IgD-negative memory B cell (primary cell): ENCODE results near the gene MYF5. TPM values are rescaled to one million over a fixed set of nuclear protein-coding genes. Genes with fewer than 3 reads are reported as not detected.

ENCODE experiments used
- H3K27ac Mint-ChIP-seq, 3 donors: one replicate each; pipeline ENCODE4 v1.8.0; 2020 to 2022; ENCODE audit warnings: mild to moderate bottlenecking in 3 of 3, mixed read lengths in 3 of 3, moderate library complexity in 1 of 3
- H3K27me3 Mint-ChIP-seq: one replicate; pipeline ENCODE4 v1.8.0; 2021; ENCODE audit warnings: mixed read lengths
- H3K36me3 Mint-ChIP-seq: one replicate; pipeline ENCODE4 v1.8.0; 2020; ENCODE audit warnings: mild to moderate bottlenecking, mixed read lengths
- H3K4me1 Mint-ChIP-seq, 3 donors: one replicate each; pipeline ENCODE4 v1.8.0; 2020 to 2022; ENCODE audit warnings: mixed read lengths in 3 of 3, mild to moderate bottlenecking in 1 of 3
- H3K4me3 Mint-ChIP-seq, 4 donors: one replicate each; pipeline ENCODE4 v1.8.0; 2020 to 2022; ENCODE audit warnings: mild to moderate bottlenecking in 4 of 4, mixed read lengths in 4 of 4, moderate library complexity in 3 of 4
- H3K9me3 Mint-ChIP-seq, 3 donors: one replicate each; pipeline ENCODE4 v1.8.0; 2020 to 2021; ENCODE audit warnings: mixed read lengths in 3 of 3, mild to moderate bottlenecking in 1 of 3
- polyA plus RNA-seq: library from polyadenylated mRNA; unstranded; fragments of 300-500 nt; fragmentation: Illumina TruSeq; gene quantifications from one replicate; pipeline ENCODE4 v1.2.3, GENCODE V29; 2021

MYF5 gene
- polyA plus RNA-seq, 1 donor from 2014 or later, result not detected

- Mint-ChIP-seq H3K4me3 (no peak overlapping the region), H3K4me1 (no peaks in the 10 kb centered on the region), H3K36me3 (no peaks in the 10 kb centered on the region), H3K27me3 (peaks cover 46% of the 10 kb centered on the region), H3K27ac (no peak overlapping the region), H3K9me3 (peaks cover 0 to 5% (median 4%) of the 10 kb centered on the region in 3 donors)
Observed at GRCh38 chr12:80713419-80713818, 3.3 kb upstream of the MYF5 start.

- no peaks in the 10 kb centered on the region for H3K4me1 Mint-ChIP-seq
- H3K36me3 Mint-ChIP-seq, result no peaks in the 10 kb centered on the region
- H3K27ac Mint-ChIP-seq, result no peak overlapping the region
- H3K4me3 Mint-ChIP-seq, result no peak overlapping the region
- H3K9me3 Mint-ChIP-seq, result peaks cover 0 to 5% (median 1%) of the 10 kb centered on the region in 3 donors
- peaks cover 41% of the 10 kb centered on the region for H3K27me3 Mint-ChIP-seq
Observed at GRCh38 chr12:80714055-80714454, 2.7 kb upstream of the MYF5 start.

GRCh38 chr12:80714846-80715245 is 1.9 kb upstream of the MYF5 start:
- peaks cover 35% of the 10 kb centered on the region for H3K27me3 Mint-ChIP-seq

GRCh38 chr12:80715713-80716249 is 931 bp upstream of the MYF5 start:
- no peak overlapping the region for H3K4me3 Mint-ChIP-seq
- no peaks in the 10 kb centered on the region for H3K36me3 Mint-ChIP-seq
- H3K27ac Mint-ChIP-seq, result peak overlapping the region in 1 of 3 donors; percentile 53
- H3K4me1 Mint-ChIP-seq, result no peaks in the 10 kb centered on the region
- peaks cover 0 to 5% (median 1%) of the 10 kb centered on the region in 3 donors for H3K9me3 Mint-ChIP-seq
- peaks cover 31% of the 10 kb centered on the region for H3K27me3 Mint-ChIP-seq

More at GRCh38 chr12:80714846-80715245, 1.9 kb upstream of the MYF5 start:
- peaks cover 0 to 5% (median 1%) of the 10 kb centered on the region in 3 donors for H3K9me3 Mint-ChIP-seq
- H3K27ac Mint-ChIP-seq, result no peak overlapping the region
- no peaks in the 10 kb centered on the region for H3K36me3 Mint-ChIP-seq
- no peak overlapping the region for H3K4me3 Mint-ChIP-seq
- no peaks in the 10 kb centered on the region for H3K4me1 Mint-ChIP-seq

GRCh38 chr12:80717856-80718255 is 1.1 kb downstream of the MYF5 start:
- H3K36me3 Mint-ChIP-seq, result no peaks in the 10 kb centered on the region
- no peak overlapping the region for H3K27ac Mint-ChIP-seq
- peaks cover 31% of the 10 kb centered on the region for H3K27me3 Mint-ChIP-seq
- H3K9me3 Mint-ChIP-seq, result peaks cover 0 to 5% (median 1%) of the 10 kb centered on the region in 3 donors
- H3K4me1 Mint-ChIP-seq, result no peaks in the 10 kb centered on the region
- no peak overlapping the region for H3K4me3 Mint-ChIP-seq

- no peaks in the 10 kb centered on the region for H3K4me1 Mint-ChIP-seq
- no peaks in the 10 kb centered on the region for H3K9me3 Mint-ChIP-seq
Observed at GRCh38 chr12:80720516-80720915, 3.8 kb downstream of the MYF5 start.

GRCh38 chr12:80721326-80721725 is 4.6 kb downstream of the MYF5 start:
- no peaks in the 10 kb centered on the region for H3K4me1 Mint-ChIP-seq
- no peaks in the 10 kb centered on the region for H3K36me3 Mint-ChIP-seq
- H3K4me3 Mint-ChIP-seq, result no peak overlapping the region
- H3K27me3 Mint-ChIP-seq, result peaks cover 12% of the 10 kb centered on the region
- H3K27ac Mint-ChIP-seq, result no peak overlapping the region
- H3K9me3 Mint-ChIP-seq, result no peaks in the 10 kb centered on the region

More at GRCh38 chr12:80720516-80720915, 3.8 kb downstream of the MYF5 start:
- Mint-ChIP-seq H3K27ac (peak overlapping the region in 1 of 3 donors; percentile 0), H3K36me3 (no peaks in the 10 kb centered on the region), H3K27me3 (peaks cover 19% of the 10 kb centered on the region), H3K4me3 (no peak overlapping the region)

GRCh38 chr12:80745851-80746505 is 29.3 kb downstream of the MYF5 start:
- H3K4me1 Mint-ChIP-seq, result no peaks in the 10 kb centered on the region
- H3K27me3 Mint-ChIP-seq, result no peaks in the 10 kb centered on the region
- H3K9me3 Mint-ChIP-seq, result peaks cover 0 to 4% (median 0%) of the 10 kb centered on the region in 3 donors
- H3K4me3 Mint-ChIP-seq, result no peak overlapping the region
- H3K27ac Mint-ChIP-seq, result no peak overlapping the region
- no peaks in the 10 kb centered on the region for H3K36me3 Mint-ChIP-seq

- Mint-ChIP-seq H3K4me3 (no peak overlapping the region), H3K9me3 (peaks cover 0 to 4% (median 0%) of the 10 kb centered on the region in 3 donors), H3K27ac (no peak overlapping the region), H3K36me3 (no peaks in the 10 kb centered on the region), H3K4me1 (no peaks in the 10 kb centered on the region), H3K27me3 (no peaks in the 10 kb centered on the region)
Observed at GRCh38 chr12:80747800-80748199, 31.1 kb downstream of the MYF5 start.

GRCh38 chr12:80749456-80749855 is 32.7 kb downstream of the MYF5 start:
- H3K9me3 Mint-ChIP-seq, result no peaks in the 10 kb centered on the region
- no peak overlapping the region for H3K27ac Mint-ChIP-seq

GRCh38 chr12:80752464-80752863 is 35.8 kb downstream of the MYF5 start:
- no peak overlapping the region for H3K4me3 Mint-ChIP-seq
- H3K27me3 Mint-ChIP-seq, result peaks cover 2% of the 10 kb centered on the region
- H3K4me1 Mint-ChIP-seq, result no peaks in the 10 kb centered on the region
- no peaks in the 10 kb centered on the region for H3K9me3 Mint-ChIP-seq
- no peak overlapping the region for H3K27ac Mint-ChIP-seq
- H3K36me3 Mint-ChIP-seq, result no peaks in the 10 kb centered on the region

More at GRCh38 chr12:80749456-80749855, 32.7 kb downstream of the MYF5 start:
- Mint-ChIP-seq H3K4me3 (no peak overlapping the region), H3K27me3 (no peaks in the 10 kb centered on the region), H3K4me1 (no peaks in the 10 kb centered on the region), H3K36me3 (no peaks in the 10 kb centered on the region)

GRCh38 chr12:80754274-80754673 is 37.6 kb downstream of the MYF5 start:
- Mint-ChIP-seq H3K36me3 (no peaks in the 10 kb centered on the region), H3K4me3 (no peak overlapping the region), H3K27me3 (peaks cover 2% of the 10 kb centered on the region), H3K9me3 (no peaks in the 10 kb centered on the region), H3K4me1 (no peaks in the 10 kb centered on the region), H3K27ac (no peak overlapping the region)

- Mint-ChIP-seq H3K27me3 (peaks cover 2% of the 10 kb centered on the region), H3K27ac (no peak overlapping the region), H3K9me3 (no peaks in the 10 kb centered on the region), H3K36me3 (no peaks in the 10 kb centered on the region), H3K4me1 (no peaks in the 10 kb centered on the region), H3K4me3 (no peak overlapping the region)
Observed at GRCh38 chr12:80756875-80757274, 40.2 kb downstream of the MYF5 start.

- H3K27me3 Mint-ChIP-seq, result no peaks in the 10 kb centered on the region
- H3K4me3 Mint-ChIP-seq, result no peak overlapping the region
- H3K4me1 Mint-ChIP-seq, result peaks cover 0 to 4% (median 0%) of the 10 kb centered on the region in 3 donors
- H3K9me3 Mint-ChIP-seq, result no peaks in the 10 kb centered on the region
- no peaks in the 10 kb centered on the region for H3K36me3 Mint-ChIP-seq
- H3K27ac Mint-ChIP-seq, result no peak overlapping the region
Observed at GRCh38 chr12:80761838-80762237, 45.1 kb downstream of the MYF5 start.

GRCh38 chr12:80763874-80764273 is 47.2 kb downstream of the MYF5 start:
- Mint-ChIP-seq H3K4me3 (no peak overlapping the region), H3K27me3 (no peaks in the 10 kb centered on the region), H3K9me3 (no peaks in the 10 kb centered on the region), H3K4me1 (peaks cover 0 to 4% (median 0%) of the 10 kb centered on the region in 3 donors), H3K27ac (no peak overlapping the region), H3K36me3 (no peaks in the 10 kb centered on the region)

- H3K4me1 Mint-ChIP-seq, result peaks cover 0 to 4% (median 0%) of the 10 kb centered on the region in 3 donors
- no peaks in the 10 kb centered on the region for H3K27me3 Mint-ChIP-seq
- no peak overlapping the region for H3K4me3 Mint-ChIP-seq
- no peaks in the 10 kb centered on the region for H3K9me3 Mint-ChIP-seq
- H3K27ac Mint-ChIP-seq, result no peak overlapping the region
- H3K36me3 Mint-ChIP-seq, result no peaks in the 10 kb centered on the region
Observed at GRCh38 chr12:80766210-80766609, 49.5 kb downstream of the MYF5 start.
